ENCODE results near the gene LINC01488. TPM values are rescaled to one million over a fixed set of nuclear protein-coding genes. Genes with fewer than 3 reads are reported as not detected.

The LINC01488 gene
- polyA plus RNA-seq, 1 of the 3 experiments (the other 2 are of a cell fraction), result not detected

DNA sequence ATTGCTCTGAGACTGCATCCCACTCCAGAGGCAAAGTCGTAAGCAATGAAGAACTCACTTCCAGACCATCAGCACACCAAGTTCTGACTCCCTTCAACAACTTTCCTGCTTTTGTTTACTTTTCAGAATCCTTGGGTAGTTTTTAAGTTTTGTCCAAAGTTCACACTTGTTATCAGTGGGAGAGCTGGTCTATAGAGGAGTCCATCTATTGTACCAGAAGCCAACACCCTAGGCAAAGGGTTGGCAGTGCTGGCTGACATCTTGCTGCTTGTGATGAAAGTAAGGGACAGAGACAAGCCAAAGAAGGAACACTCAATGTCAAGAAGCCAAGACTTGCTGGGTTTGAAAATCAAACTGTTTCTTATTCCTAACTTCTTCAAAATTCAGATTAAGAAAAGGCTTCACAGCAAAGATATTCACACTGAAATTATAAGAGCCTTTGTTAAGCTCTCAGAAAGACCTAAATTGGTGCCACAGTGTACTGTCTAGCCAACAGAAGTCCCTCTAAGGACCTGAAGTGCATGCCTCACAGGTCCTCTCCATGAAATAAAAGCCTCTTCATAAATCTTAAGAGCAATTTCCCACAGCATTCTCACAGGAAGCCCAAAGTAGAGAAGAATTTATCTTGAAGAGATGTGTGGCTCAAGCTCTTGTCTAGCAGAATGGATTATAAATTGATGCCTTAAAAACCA lies 21.5 kb upstream of the LINC01488 start (continued):
- TF ChIP-seq, protein P1, sequence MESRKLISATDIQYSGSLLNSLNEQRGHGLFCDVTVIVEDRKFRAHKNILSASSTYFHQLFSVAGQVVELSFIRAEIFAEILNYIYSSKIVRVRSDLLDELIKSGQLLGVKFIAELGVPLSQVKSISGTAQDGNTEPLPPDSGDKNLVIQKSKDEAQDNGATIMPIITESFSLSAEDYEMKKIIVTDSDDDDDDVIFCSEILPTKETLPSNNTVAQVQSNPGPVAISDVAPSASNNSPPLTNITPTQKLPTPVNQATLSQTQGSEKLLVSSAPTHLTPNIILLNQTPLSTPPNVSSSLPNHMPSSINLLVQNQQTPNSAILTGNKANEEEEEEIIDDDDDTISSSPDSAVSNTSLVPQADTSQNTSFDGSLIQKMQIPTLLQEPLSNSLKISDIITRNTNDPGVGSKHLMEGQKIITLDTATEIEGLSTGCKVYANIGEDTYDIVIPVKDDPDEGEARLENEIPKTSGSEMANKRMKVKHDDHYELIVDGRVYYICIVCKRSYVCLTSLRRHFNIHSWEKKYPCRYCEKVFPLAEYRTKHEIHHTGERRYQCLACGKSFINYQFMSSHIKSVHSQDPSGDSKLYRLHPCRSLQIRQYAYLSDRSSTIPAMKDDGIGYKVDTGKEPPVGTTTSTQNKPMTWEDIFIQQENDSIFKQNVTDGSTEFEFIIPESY (IDR thresholded peaks at IDR 0.05; ENCODE audit: borderline replicate concordance, low read depth), result no peak
- no peak for TF ChIP-seq YY1 (IDR thresholded peaks at IDR 0.05; ENCODE audit: low read depth)
- no peak for TF ChIP-seq TAF1 (IDR thresholded peaks at IDR 0.05; ENCODE audit: borderline replicate concordance, low read depth, low read length)
- TF ChIP-seq GABPA (IDR thresholded peaks at IDR 0.05; ENCODE audit: low read depth), result no peak
- no peak for TF ChIP-seq RCOR1 (IDR thresholded peaks at IDR 0.05; ENCODE audit: low read length)
- no peak for TF ChIP-seq RXRA (IDR thresholded peaks at IDR 0.05; ENCODE audit: borderline replicate concordance, low read depth)
- no peak for TF ChIP-seq EP300 (IDR thresholded peaks at IDR 0.05; ENCODE audit: borderline replicate concordance in 1 of 2, low read depth in 1 of 2, low read length in 1 of 2)
- TF ChIP-seq RAD21 (IDR thresholded peaks at IDR 0.05; ENCODE audit: low read length), result no peak

GRCh38 chr11:69460540-69461257 lies 20.8 kb upstream of the LINC01488 start:
- peaks cover 3% of the 10 kb centered on the region; the same call in 1 of the 2 replicates for H3K9me3 ChIP-seq
- DNase-seq, result no peak
- H3K27me3 ChIP-seq (ENCODE audit: insufficient read depth), result no peaks in the 10 kb centered on the region
- TF ChIP-seq, protein P2, sequence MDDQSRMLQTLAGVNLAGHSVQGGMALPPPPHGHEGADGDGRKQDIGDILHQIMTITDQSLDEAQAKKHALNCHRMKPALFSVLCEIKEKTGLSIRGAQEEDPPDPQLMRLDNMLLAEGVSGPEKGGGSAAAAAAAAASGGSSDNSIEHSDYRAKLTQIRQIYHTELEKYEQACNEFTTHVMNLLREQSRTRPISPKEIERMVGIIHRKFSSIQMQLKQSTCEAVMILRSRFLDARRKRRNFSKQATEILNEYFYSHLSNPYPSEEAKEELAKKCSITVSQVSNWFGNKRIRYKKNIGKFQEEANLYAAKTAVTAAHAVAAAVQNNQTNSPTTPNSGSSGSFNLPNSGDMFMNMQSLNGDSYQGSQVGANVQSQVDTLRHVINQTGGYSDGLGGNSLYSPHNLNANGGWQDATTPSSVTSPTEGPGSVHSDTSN (IDR thresholded peaks at IDR 0.05), result no peak
- TF ChIP-seq RAD21 (IDR thresholded peaks at IDR 0.05; ENCODE audit: low read length) (no peak), FOXM1 (IDR thresholded peaks at IDR 0.05; ENCODE audit: low read depth) (no peak), EP300 (IDR thresholded peaks at IDR 0.05; ENCODE audit: borderline replicate concordance in 1 of 2, low read depth in 1 of 2, low read length in 1 of 2) (no peak), TEAD4 (IDR thresholded peaks at IDR 0.05; ENCODE audit: borderline replicate concordance, insufficient read depth) (no peak), GABPA (IDR thresholded peaks at IDR 0.05; ENCODE audit: low read depth) (no peak), CHD2 (IDR thresholded peaks at IDR 0.05; ENCODE audit: low read length, partially characterized antibody) (no peak), TCF12 (IDR thresholded peaks at IDR 0.05) (no peak), JUND (IDR thresholded peaks at IDR 0.05) (no peak), EZH2phosphoT487 (IDR thresholded peaks at IDR 0.05; ENCODE audit: borderline replicate concordance, low read depth) (no peak), FOSL2 (IDR thresholded peaks at IDR 0.05; ENCODE audit: borderline replicate concordance, low read depth) (no peak), POLR2AphosphoS5 (IDR thresholded peaks at IDR 0.05; ENCODE audit: low read depth, low read length) (no peak), MXI1 (IDR thresholded peaks at IDR 0.05; ENCODE audit: low read depth, low read length) (no peak), IRF3 (IDR thresholded peaks at IDR 0.05; ENCODE audit: low read depth, low read length) (no peak), GATA2 (CRISPR knock-in tag; IDR thresholded peaks at IDR 0.05) (no peak), YY1 (IDR thresholded peaks at IDR 0.05; ENCODE audit: low read depth) (no peak), SIN3A (IDR thresholded peaks at IDR 0.05; ENCODE audit: borderline replicate concordance, low read depth, low read length) (no peak), TAF1 (IDR thresholded peaks at IDR 0.05; ENCODE audit: borderline replicate concordance, low read depth, low read length) (no peak)
- ChIA-PET CTCF (interaction anchor here (1.5 kb wide), 1 partner anchor 360 kb away, joined by 3 read pairs; no protein-coding TSS in a partner anchor), POLR2A (no interaction called here)
- no peak overlapping the region for H3K4me3 ChIP-seq (ENCODE audit: low read depth in 2 of 2, low read length in 1 of 2)
- H3K9me2 ChIP-seq, result no peaks in the 10 kb centered on the region
- H4K20me1 ChIP-seq (ENCODE audit: insufficient read depth), result no peaks in the 10 kb centered on the region
- H3F3A ChIP-seq (replicated peaks; ENCODE audit: insufficient read depth), result no peaks in the 10 kb centered on the region
- 42% methylated on average over 1 of the region's 1 CpG for WGBS (ENCODE audit: low lambda C conversion rate)
- H3K4me2 ChIP-seq, result no peak overlapping the region
- no peak overlapping the region for H3K9ac ChIP-seq
- H2AFZ ChIP-seq (ENCODE audit: low read depth), result no peak overlapping the region
- no peaks in the 10 kb centered on the region for H3K36me3 ChIP-seq (replicated peaks in 1 of 2; ENCODE audit: control insufficient read depth in 1 of 2, insufficient read depth in 2 of 2, low read length in 1 of 2)
- no peaks in the 10 kb centered on the region for H3K79me2 ChIP-seq (ENCODE audit: insufficient read depth)
- H3K27ac ChIP-seq (ENCODE audit: low read depth in 2 of 2, low read length in 1 of 2), result no peak overlapping the region
- H3K4me1 ChIP-seq (ENCODE audit: control insufficient read depth in 1 of 2, insufficient read depth in 2 of 2, low read depth in 1 of 2, low read length in 1 of 2), result peaks cover 0 to 10% of the 10 kb centered on the region in 2 experiments; a peak in 1 of 4 replicates
